HepG2 (cell line): ENCODE measurements around the gene MGAT2. TPM values are rescaled to one million over a fixed set of nuclear protein-coding genes. Genes with fewer than 3 reads are reported as not detected.

Source experiments
- CBX1 ChIP-seq: IDR thresholded peaks from one replicate; pipeline ENCODE4 v1.6.1; 2016; ENCODE audit warnings: antibody characterized with exemption, low read depth
- EED ChIP-seq: sonication (generic); formaldehyde crosslinking; IDR thresholded peaks from 2 replicates; pipeline ENCODE4 v1.5.0; 2020; ENCODE audit warnings: mild to moderate bottlenecking, missing genetic modification reagents
- HNF1B ChIP-seq: sonication (generic); formaldehyde crosslinking; IDR thresholded peaks from 2 replicates; pipeline ENCODE4 v1.5.1; 2020; ENCODE audit warnings: mild to moderate bottlenecking, moderate library complexity, missing genetic modification reagents
- JARID2 ChIP-seq: sonication (generic); formaldehyde crosslinking; IDR thresholded peaks from 2 replicates; pipeline ENCODE4 v1.8.1; 2023; ENCODE audit warnings: missing genetic modification reagents, inconsistent platforms; ENCODE audit not compliant: insufficient replicate concordance
- LBX2 ChIP-seq: sonication (generic); formaldehyde crosslinking; IDR thresholded peaks from 2 replicates; pipeline ENCODE4 v1.5.0; 2020; ENCODE audit warnings: missing genetic modification reagents, mild to moderate bottlenecking, borderline replicate concordance
- RAD21 ChIP-seq: fragments of 450-650 bp; formaldehyde crosslinking; IDR thresholded peaks from 2 replicates; pipeline ENCODE4 v1.5.0; 2020; ENCODE audit warnings: mild to moderate bottlenecking
- RBAK ChIP-seq: sonication (generic); formaldehyde crosslinking; IDR thresholded peaks from 2 replicates; pipeline ENCODE4 v1.5.1; 2020; ENCODE audit warnings: mild to moderate bottlenecking, missing genetic modification reagents
- SKI ChIP-seq: fragments of 450-650 bp; IDR thresholded peaks from one replicate; pipeline ENCODE4 v1.6.1; 2018; ENCODE audit warnings: mild to moderate bottlenecking; ENCODE audit not compliant: partially characterized antibody
- SRSF9 ChIP-seq: fragments of 200-400 bp; formaldehyde crosslinking; IDR thresholded peaks from 2 replicates; pipeline ENCODE4 v1.6.1; 2018; ENCODE audit warnings: borderline replicate concordance, mild to moderate bottlenecking, low read depth, low read length; ENCODE audit not compliant: insufficient read depth, poor library complexity, severe bottlenecking
- XRCC5 ChIP-seq: fragments of 200-400 bp; formaldehyde crosslinking; optimal IDR thresholded peaks from 2 replicates; pipeline ENCODE3; 2017; ENCODE audit warnings: mild to moderate bottlenecking, low read length
- ZBTB1 ChIP-seq: sonication (generic); formaldehyde crosslinking; IDR thresholded peaks from 2 replicates; pipeline ENCODE4 v1.4.0; 2020; ENCODE audit warnings: missing genetic modification reagents, borderline replicate concordance
- ZBTB10 ChIP-seq: sonication (generic); formaldehyde crosslinking; IDR thresholded peaks from 2 replicates; pipeline ENCODE4 v1.4.0; 2020; ENCODE audit warnings: missing genetic modification reagents, borderline replicate concordance
- ZNF101 ChIP-seq: sonication (generic); formaldehyde crosslinking; IDR thresholded peaks from 2 replicates; pipeline ENCODE4 v1.4.0; 2020; ENCODE audit warnings: mild to moderate bottlenecking, low read depth, missing genetic modification reagents, borderline replicate concordance
- ZNF484 ChIP-seq: sonication (generic); formaldehyde crosslinking; IDR thresholded peaks from 2 replicates; pipeline ENCODE4 v1.5.1; 2020; ENCODE audit warnings: mild to moderate bottlenecking, low read depth, missing genetic modification reagents, borderline replicate concordance
- ZNF512B ChIP-seq: sonication (generic); formaldehyde crosslinking; IDR thresholded peaks from 2 replicates; pipeline ENCODE4 v1.5.1; 2020; ENCODE audit warnings: missing genetic modification reagents, mild to moderate bottlenecking, borderline replicate concordance
- ZNF678 ChIP-seq: sonication (generic); formaldehyde crosslinking; IDR thresholded peaks from 2 replicates; pipeline ENCODE4 v1.4.0; 2020; ENCODE audit warnings: mild to moderate bottlenecking, missing genetic modification reagents
- ZNF761 ChIP-seq: sonication (generic); formaldehyde crosslinking; conservative IDR thresholded peaks from 2 replicates; pipeline ENCODE4 v1.4.0; 2020; ENCODE audit warnings: mild to moderate bottlenecking, missing genetic modification reagents
- ZUFSP ChIP-seq: sonication (generic); formaldehyde crosslinking; IDR thresholded peaks from 2 replicates; pipeline ENCODE4 v1.9.0; 2021; ENCODE audit warnings: missing genetic modification reagents, mild to moderate bottlenecking, borderline replicate concordance
- polyA plus RNA-seq, 8 experiments: library from polyadenylated mRNA; depleted of rRNA in 3 of 8; stranded (reverse) in 7 of 8; unstranded in 1 of 8; fragments of >200 nt; fragmentation: Illumina TruSeq in 4 of 8; extraction: Trizol in 4 of 8; gene quantifications; 2 replicates each; pipeline versions ENCODE4 v1.2.1 to v1.2.3, GENCODE V29; 2011 to 2016; ENCODE audit warnings: low read depth in 4 of 8, missing spikeins in 1 of 8, mixed read lengths in 1 of 8; ENCODE audit not compliant: insufficient read depth in 1 of 8
- total RNA-seq, 5 experiments: library from RNA; depleted of rRNA; stranded (reverse); fragments of >200 nt; fragmentation: Illumina TruSeq; extraction: Trizol; gene quantifications; 2 replicates each; pipeline ENCODE4 v1.2.3, GENCODE V29; 2016; ENCODE audit warnings: low read depth in 1 of 5

Gene MGAT2
- total and polyA plus RNA-seq, 2 of the 13 experiments (the other 11 are each of a cell fraction or from before 2014, with no cell fraction given): 12.9 to 51.9 TPM

GRCh38 chr14:49586673-49587460, 33.7 kb upstream of the MGAT2 start (continued):
- TF ChIP-seq ZNF512B (CRISPR knock-in tag) (no peak), ZNF101 (CRISPR knock-in tag) (no peak), LBX2 (CRISPR knock-in tag) (no peak), JARID2 (CRISPR knock-in tag) (no peak), ZNF761 (CRISPR knock-in tag) (no peak), ZBTB10 (CRISPR knock-in tag) (0 out of 2 replicates have a peak, but pooled peaks have one; percentile 19), RAD21 (CRISPR knock-in tag) (no peak; the same call in 1 of the 2 replicates), ZBTB1 (CRISPR knock-in tag) (no peak), HNF1B (CRISPR knock-in tag) (no peak), ZNF484 (no peak), SKI (no peak), RBAK (no peak), XRCC5 (no peak), SRSF9 (no peak), EED (CRISPR knock-in tag) (no peak), ZUFSP (CRISPR knock-in tag) (no peak), CBX1 (no peak), ZNF678 (CRISPR knock-in tag) (no peak)
